ENCODE results near the gene ANKRD10. TPM values are rescaled to one million over a fixed set of nuclear protein-coding genes. Genes with fewer than 3 reads are reported as not detected.

ANKRD10 gene
- total and polyA plus RNA-seq, 2 experiments from 2014 or later: 39.9 to 42.7 TPM

GRCh38 chr13:110866491-110867170 is 48.2 kb downstream of the ANKRD10 start:
- Histone ChIP-seq H3K4me1 (ENCODE audit: insufficient read depth) (peaks cover 17% of the 10 kb centered on the region), H3K79me2 (ENCODE audit: insufficient read depth) (no peaks in the 10 kb centered on the region), H3K9ac (no peak overlapping the region), H3K27ac (no peak overlapping the region), H4K20me1 (ENCODE audit: insufficient read depth) (no peaks in the 10 kb centered on the region), H3K36me3 (ENCODE audit: low read depth) (no peaks in the 10 kb centered on the region), H3K4me2 (ENCODE audit: unreplicated experiment) (no peak overlapping the region), H3K27me3 (replicated peaks; ENCODE audit: insufficient read depth) (no peaks in the 10 kb centered on the region), H3K9me2 (ENCODE audit: insufficient read depth) (no peaks in the 10 kb centered on the region), H3K9me3 (ENCODE audit: low read depth) (no peaks in the 10 kb centered on the region), H3F3A (ENCODE audit: insufficient read depth) (peaks cover 13% of the 10 kb centered on the region), H2AFZ (no peak overlapping the region), H3K4me3 (no peak overlapping the region)
- in situ Hi-C loops (cut with MboI): no loop called here
- no peak for TF ChIP-seq EZH2 (IDR thresholded peaks at IDR 0.05; ENCODE audit: insufficient read depth, poor library complexity, severe bottlenecking)
- TF ChIP-seq EZH2phosphoT487 (IDR thresholded peaks at IDR 0.05; ENCODE audit: insufficient read depth, low read depth): no peak
- 71 to 72% methylated on average over 11 of the region's 11 CpGs for WGBS, 2 experiments (ENCODE audit: low coverage in 1 of 2, low lambda C conversion rate in 2 of 2, missing lambda C conversion rate in 2 of 2)
- no peak for DNase-seq

DNA sequence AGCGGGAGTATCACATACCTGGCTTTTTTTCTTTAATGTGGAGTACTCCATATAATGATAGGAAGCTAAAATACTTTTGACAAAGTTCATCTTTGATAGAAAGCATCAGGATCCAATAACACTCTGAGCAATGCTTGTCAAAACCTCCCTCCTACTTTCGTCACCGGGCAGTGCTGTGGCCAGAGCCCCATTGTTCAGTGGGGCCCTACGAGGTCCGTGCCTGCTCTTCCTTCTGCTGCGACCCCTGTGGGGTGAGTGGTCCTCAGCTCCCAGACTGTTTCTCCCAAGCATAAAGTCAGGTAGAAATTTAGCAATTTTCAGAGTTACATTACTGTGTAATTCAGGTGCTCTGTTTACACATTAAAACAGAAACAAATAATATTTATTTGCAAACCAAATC is 51.2 kb downstream of the ANKRD10 start:
- in situ Hi-C loops (cut with MboI): no loop called here
- Histone ChIP-seq H3K27ac (no peak overlapping the region), H3K36me3 (ENCODE audit: low read depth) (no peaks in the 10 kb centered on the region), H3K4me2 (ENCODE audit: unreplicated experiment) (no peak overlapping the region), H3K9me3 (ENCODE audit: low read depth) (no peaks in the 10 kb centered on the region), H3K79me2 (ENCODE audit: insufficient read depth) (no peaks in the 10 kb centered on the region), H3F3A (ENCODE audit: insufficient read depth) (no peaks in the 10 kb centered on the region), H2AFZ (no peak overlapping the region), H3K9ac (no peak overlapping the region), H3K9me2 (ENCODE audit: insufficient read depth) (no peaks in the 10 kb centered on the region), H3K4me1 (ENCODE audit: insufficient read depth) (no peaks in the 10 kb centered on the region), H4K20me1 (ENCODE audit: insufficient read depth) (no peaks in the 10 kb centered on the region), H3K27me3 (replicated peaks; ENCODE audit: insufficient read depth) (no peaks in the 10 kb centered on the region), H3K4me3 (no peak overlapping the region)
- no peak for DNase-seq
- 81 to 83% methylated on average over 6 of the region's 6 CpGs for WGBS, 2 experiments (ENCODE audit: low coverage in 1 of 2, low lambda C conversion rate in 2 of 2, missing lambda C conversion rate in 2 of 2)
- TF ChIP-seq EZH2phosphoT487 (IDR thresholded peaks at IDR 0.05; ENCODE audit: insufficient read depth, low read depth) (no peak), EZH2 (IDR thresholded peaks at IDR 0.05; ENCODE audit: insufficient read depth, poor library complexity, severe bottlenecking) (no peak)

DNA sequence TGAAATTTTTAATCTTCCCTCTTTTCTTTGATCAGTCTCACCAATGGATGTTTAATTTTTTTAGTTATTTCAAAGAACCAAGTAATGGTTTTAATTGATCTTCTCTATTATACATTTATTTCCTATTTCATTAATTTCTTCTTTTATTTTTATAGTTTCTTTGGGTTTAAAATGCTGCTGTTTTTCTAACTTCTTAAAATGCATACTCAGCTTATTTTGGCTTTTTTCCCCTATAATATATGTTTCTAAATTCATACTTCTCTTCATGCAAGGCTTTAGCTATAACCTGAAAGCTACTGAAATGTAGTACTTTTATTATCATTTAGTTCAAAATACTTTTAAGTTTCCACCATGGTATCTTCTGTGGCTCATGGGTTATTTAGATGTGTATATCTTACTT is 53.9 kb downstream of the ANKRD10 start:
- no peaks in the 10 kb centered on the region for H3F3A ChIP-seq (ENCODE audit: insufficient read depth)
- H2AFZ ChIP-seq: no peak overlapping the region
- in situ Hi-C loops (cut with MboI): no loop called here
- H3K9me3 ChIP-seq (ENCODE audit: low read depth): no peaks in the 10 kb centered on the region
- TF ChIP-seq EZH2 (IDR thresholded peaks at IDR 0.05; ENCODE audit: insufficient read depth, poor library complexity, severe bottlenecking): no peak
- TF ChIP-seq EZH2phosphoT487 (IDR thresholded peaks at IDR 0.05; ENCODE audit: insufficient read depth, low read depth): no peak
- no peak overlapping the region for H3K27ac ChIP-seq
- no peak overlapping the region for H3K4me3 ChIP-seq
- no peak for DNase-seq
- 0 out of 2 replicates have a peak, but pooled peaks cover 4% of the 10 kb centered on the region for H3K27me3 ChIP-seq (replicated peaks; ENCODE audit: insufficient read depth)
- H3K36me3 ChIP-seq (ENCODE audit: low read depth): no peaks in the 10 kb centered on the region
- no peaks in the 10 kb centered on the region for H3K9me2 ChIP-seq (ENCODE audit: insufficient read depth)
- H3K4me1 ChIP-seq (ENCODE audit: insufficient read depth): no peaks in the 10 kb centered on the region
- no peak overlapping the region for H3K4me2 ChIP-seq (ENCODE audit: unreplicated experiment)
- H3K79me2 ChIP-seq (ENCODE audit: insufficient read depth): no peaks in the 10 kb centered on the region
- H4K20me1 ChIP-seq (ENCODE audit: insufficient read depth): no peaks in the 10 kb centered on the region
- no peak overlapping the region for H3K9ac ChIP-seq

- H2AFZ ChIP-seq: no peak overlapping the region
- TF ChIP-seq EZH2 (IDR thresholded peaks at IDR 0.05; ENCODE audit: insufficient read depth, poor library complexity, severe bottlenecking): no peak
- no peak for TF ChIP-seq EZH2phosphoT487 (IDR thresholded peaks at IDR 0.05; ENCODE audit: insufficient read depth, low read depth)
- no peaks in the 10 kb centered on the region for H4K20me1 ChIP-seq (ENCODE audit: insufficient read depth)
- no peaks in the 10 kb centered on the region for H3K9me2 ChIP-seq (ENCODE audit: insufficient read depth)
- H3K79me2 ChIP-seq (ENCODE audit: insufficient read depth): no peaks in the 10 kb centered on the region
- H3K36me3 ChIP-seq (ENCODE audit: low read depth): no peaks in the 10 kb centered on the region
- H3K4me3 ChIP-seq: no peak overlapping the region
- peak; percentile 17 for DNase-seq
- H3K27me3 ChIP-seq (replicated peaks; ENCODE audit: insufficient read depth): 0 out of 2 replicates have a peak, but pooled peaks cover 4% of the 10 kb centered on the region
- 53 to 54% methylated on average over 3 of the region's 3 CpGs for WGBS, 2 experiments (ENCODE audit: low coverage in 1 of 2, low lambda C conversion rate in 2 of 2, missing lambda C conversion rate in 2 of 2)
- no peaks in the 10 kb centered on the region for H3K9me3 ChIP-seq (ENCODE audit: low read depth)
- H3K27ac ChIP-seq: no peak overlapping the region
- no peak overlapping the region for H3K9ac ChIP-seq
- no peaks in the 10 kb centered on the region for H3F3A ChIP-seq (ENCODE audit: insufficient read depth)
- no peaks in the 10 kb centered on the region for H3K4me1 ChIP-seq (ENCODE audit: insufficient read depth)
- in situ Hi-C loops (cut with MboI): no loop called here
- H3K4me2 ChIP-seq (ENCODE audit: unreplicated experiment): no peak overlapping the region
These were observed 57.7 kb downstream of the ANKRD10 start for GRCh38 chr13:110856942-110857835.
